Esophagus (tissue), 2 donors: ENCODE results near the gene OR4A16. TPM values are rescaled to one million over a fixed set of nuclear protein-coding genes. Genes with fewer than 3 reads are reported as not detected.

Experiments used
- H3K27ac ChIP-seq, 2 donors: one replicate each; pipeline ENCODE4 v1.5.1; 2013; ENCODE audit warnings: low read depth in 2 of 2, mild to moderate bottlenecking in 2 of 2, inconsistent platforms in 1 of 2, low read length in 1 of 2, moderate library complexity in 1 of 2
- H3K27me3 ChIP-seq, 2 donors: one replicate each; pipeline ENCODE4 v1.6.1; 2013; ENCODE audit warnings: low read length in 2 of 2, control low read depth in 1 of 2, mild to moderate bottlenecking in 1 of 2; ENCODE audit not compliant: insufficient read depth in 2 of 2, control insufficient read depth in 1 of 2
- H3K36me3 ChIP-seq, 2 donors: one replicate each; pipeline ENCODE4 v1.6.1; 2013; ENCODE audit warnings: low read length in 1 of 2; ENCODE audit not compliant: control insufficient read depth in 2 of 2, insufficient read depth in 2 of 2
- H3K4me1 ChIP-seq, 2 donors: one replicate each; pipeline ENCODE4 v1.6.1; 2013; ENCODE audit warnings: low read length in 1 of 2; ENCODE audit not compliant: control insufficient read depth in 2 of 2, insufficient read depth in 2 of 2
- H3K4me3 ChIP-seq, 2 donors: one replicate each; pipeline ENCODE4 v1.5.1; 2013; ENCODE audit warnings: low read length in 2 of 2, mild to moderate bottlenecking in 2 of 2, low read depth in 1 of 2, moderate library complexity in 1 of 2
- H3K9me3 ChIP-seq, 2 donors: one replicate each; pipeline ENCODE4 v1.6.1; 2013; ENCODE audit warnings: mild to moderate bottlenecking in 2 of 2, low read depth in 1 of 2, low read length in 1 of 2, moderate library complexity in 1 of 2; ENCODE audit not compliant: control insufficient read depth in 2 of 2, insufficient read depth in 1 of 2
- WGBS, 2 donors: extraction: QIAGEN DNeasy Blood & Tissue Kit; methylation state at CpG; one replicate each; pipeline ENCODE4 v1.1.7; 2013; 5-methylcytosine and 5-hydroxymethylcytosine counted together
- polyA plus RNA-seq, 2 donors: library from polyadenylated mRNA; stranded (reverse); fragments of 200-250 nt; gene quantifications; one replicate each; pipeline ENCODE4 v1.2.3, GENCODE V29; 2013
- donor health status: healthy with polysubstance abuse.
- donor health status: Bipolar disorder and iron deficiency.

The OR4A16 gene
- not detected for polyA plus RNA-seq

- Histone ChIP-seq H3K4me1 (no peaks in the 10 kb centered on the region), H3K36me3 (no peaks in the 10 kb centered on the region), H3K9me3 (no peaks in the 10 kb centered on the region), H3K27me3 (no peaks in the 10 kb centered on the region), H3K27ac (no peak within 1 kb of the TSS), H3K4me3 (no peak within 1 kb of the TSS)
- 76 to 81% methylated on average over 3 of the region's 3 CpGs for whole genome bisulfite sequencing, 2 donors
These were observed at the start of gene OR4A16 for GRCh38 chr11:55342901-55343300. OR4A16 (plus strand) TSS chr11:55343201; CDS start chr11:55343201, 0 bp downstream.

- H3K27ac ChIP-seq: no peak overlapping the region
- H3K4me3 ChIP-seq: no peak overlapping the region
- H3K27me3 ChIP-seq: no peaks in the 10 kb centered on the region
- no peaks in the 10 kb centered on the region for H3K9me3 ChIP-seq
- H3K36me3 ChIP-seq: no peaks in the 10 kb centered on the region
- WGBS, 2 donors: 55 to 77% methylated on average over 1 of the region's 1 CpG
- no peaks in the 10 kb centered on the region for H3K4me1 ChIP-seq
These were observed 18.5 kb upstream of the OR4A16 start for GRCh38 chr11:55324500-55324899.

- Histone ChIP-seq H3K9me3 (peaks cover 3 to 4% of the 10 kb centered on the region in 2 donors), H3K4me1 (no peaks in the 10 kb centered on the region), H3K27ac (no peak overlapping the region), H3K27me3 (no peaks in the 10 kb centered on the region), H3K4me3 (no peak overlapping the region), H3K36me3 (no peaks in the 10 kb centered on the region)
- WGBS, 2 donors: 96 to 97% methylated on average over 1 of the region's 1 CpG
These were observed 2.3 kb downstream of the OR4A16 start for GRCh38 chr11:55345306-55345705.

GRCh38 chr11:55349032-55349431 is 6.0 kb downstream of the OR4A16 start:
- 12% methylated on average over 1 of the region's 1 CpG for WGBS, 2 donors
- Histone ChIP-seq H3K4me3 (no peak overlapping the region), H3K36me3 (no peaks in the 10 kb centered on the region), H3K9me3 (peaks cover 3 to 4% of the 10 kb centered on the region in 2 donors), H3K27ac (no peak overlapping the region), H3K27me3 (no peaks in the 10 kb centered on the region), H3K4me1 (no peaks in the 10 kb centered on the region)

GRCh38 chr11:55357560-55358184 is 14.7 kb downstream of the OR4A16 start:
- Histone ChIP-seq H3K27ac (no peak overlapping the region), H3K9me3 (peaks cover 6 to 10% of the 10 kb centered on the region in 2 donors)
- 0 to 11% methylated on average over 1 of the region's 1 CpG for WGBS, 2 donors

GRCh38 chr11:55367674-55368073 is 24.7 kb downstream of the OR4A16 start, which contains the start of gene OR4A15:
OR4A15 (plus strand) TSS chr11:55367974; CDS start chr11:55367974, 0 bp downstream.
- Histone ChIP-seq H3K4me1 (no peaks in the 10 kb centered on the region), H3K9me3 (peaks cover 0 to 2% of the 10 kb centered on the region in 2 donors), H3K36me3 (no peaks in the 10 kb centered on the region), H3K27me3 (no peaks in the 10 kb centered on the region), H3K4me3 (no peak within 1 kb of the TSS), H3K27ac (no peak within 1 kb of the TSS)
- WGBS, 2 donors: 60 to 63% methylated on average over 4 of the region's 4 CpGs

More at GRCh38 chr11:55357560-55358184, 14.7 kb downstream of the OR4A16 start:
- Histone ChIP-seq H3K4me1 (no peaks in the 10 kb centered on the region), H3K27me3 (no peaks in the 10 kb centered on the region), H3K36me3 (no peaks in the 10 kb centered on the region), H3K4me3 (no peak overlapping the region)

Other genes starting within 250 kb of the OR4A16 start
- gene TRIM48, start 81.0 kb upstream of the OR4A16 start, polyA plus RNA-seq: not detected
- not detected for gene OR4A15, start 24.8 kb downstream of the OR4A16 start, polyA plus RNA-seq
- not detected for gene OR4C15, start 211.3 kb downstream of the OR4A16 start, polyA plus RNA-seq
- gene OR4C16, start 228.9 kb downstream of the OR4A16 start, polyA plus RNA-seq: not detected